GM20431 (cell line): ENCODE data around the gene FGD5.

Experiments used
- in situ Hi-C: fragments of 300-500 bp; cut with MseI, MboI; formaldehyde crosslinking; loops from one replicate; pipeline ENCODE4 v1.15.0; 2020; ENCODE audit warnings: low sequenced_read_pairs; ENCODE audit not compliant: unreplicated experiment

Gene FGD5

GRCh38 chr3:14845180-14845579 lies 26.4 kb downstream of the FGD5 start:
- in situ Hi-C loops: no loop called here

- in situ Hi-C loops: no loop called here
These were observed 27.1 kb downstream of the FGD5 start for GRCh38 chr3:14845826-14846225.

DNA sequence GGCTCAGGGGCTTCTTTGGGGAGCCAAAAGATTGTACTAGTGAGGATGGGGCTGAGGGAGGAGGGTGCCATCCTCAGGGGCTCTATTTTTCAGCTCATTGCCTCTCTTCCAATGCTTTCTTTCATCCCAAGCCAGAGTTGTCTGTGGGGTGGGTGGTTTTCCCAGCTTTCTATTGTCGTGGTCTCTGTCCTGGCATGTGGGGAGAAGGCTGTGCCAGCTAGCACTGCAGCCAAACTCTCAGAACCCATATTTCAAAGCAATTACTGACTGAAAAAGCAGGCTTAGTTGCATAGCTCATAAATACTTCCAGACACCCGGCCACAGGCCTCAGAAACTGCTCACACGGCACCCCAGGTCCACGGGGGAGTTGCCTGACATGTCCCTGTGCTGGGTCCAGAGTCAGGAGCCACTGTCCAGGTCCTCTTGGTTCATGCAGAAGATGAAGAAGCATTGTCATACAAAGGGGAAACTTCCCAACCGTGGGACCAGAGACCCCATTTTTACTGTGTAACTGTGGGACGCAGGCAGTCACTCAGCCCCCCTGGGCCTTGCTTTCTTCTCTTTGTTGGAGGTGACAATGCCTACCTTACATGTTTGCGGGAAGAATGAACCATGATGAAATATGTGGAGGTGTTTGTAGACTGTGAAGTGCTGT lies 27.6 kb downstream of the FGD5 start:
- in situ Hi-C loops: no loop called here

DNA sequence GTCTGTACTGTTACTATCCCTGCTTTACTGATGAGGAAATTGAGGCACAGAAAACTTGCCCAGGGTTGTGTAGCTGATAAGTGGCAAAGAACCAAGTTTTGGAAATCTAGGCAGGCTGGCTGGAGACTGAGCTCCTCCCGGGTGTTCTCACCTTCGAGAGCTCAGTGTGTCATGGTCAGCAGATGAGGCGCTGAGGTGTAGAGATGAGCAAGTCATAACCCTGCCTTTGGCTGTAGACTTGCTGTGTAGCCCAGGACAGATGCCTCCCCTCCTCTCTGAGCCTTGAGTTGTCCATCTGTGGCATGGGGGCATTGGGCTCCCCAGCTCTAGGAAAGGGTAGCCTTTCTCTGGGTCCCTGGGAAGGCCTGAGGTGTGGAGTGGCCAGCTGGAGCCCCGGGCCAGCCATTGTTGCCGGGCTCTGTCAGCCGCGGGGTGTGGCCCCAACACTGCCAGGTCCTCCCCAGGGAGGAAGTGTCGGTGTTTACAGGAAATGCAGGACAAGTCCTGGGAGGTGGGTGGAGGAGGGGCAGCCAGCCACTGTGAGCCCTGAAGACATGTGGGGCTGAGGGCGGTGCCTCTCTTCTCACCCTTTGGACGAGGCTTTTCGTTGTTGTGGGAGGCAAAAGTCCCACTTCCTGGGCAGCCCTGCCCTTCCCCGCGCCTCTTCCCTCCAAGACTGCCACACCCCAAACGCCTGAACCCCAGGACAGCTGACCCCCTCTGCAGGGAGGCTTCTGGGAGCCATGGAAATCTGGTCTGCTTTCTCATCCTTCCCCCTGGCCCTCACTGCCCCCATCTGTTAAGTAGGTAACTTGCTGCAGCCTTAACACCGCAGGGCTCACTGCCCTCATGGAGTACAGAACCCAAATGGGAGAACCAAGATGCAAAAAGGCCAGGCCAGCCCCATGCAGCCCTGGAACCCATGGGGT lies 29.1 kb downstream of the FGD5 start:
- in situ Hi-C loops: no loop called here

DNA sequence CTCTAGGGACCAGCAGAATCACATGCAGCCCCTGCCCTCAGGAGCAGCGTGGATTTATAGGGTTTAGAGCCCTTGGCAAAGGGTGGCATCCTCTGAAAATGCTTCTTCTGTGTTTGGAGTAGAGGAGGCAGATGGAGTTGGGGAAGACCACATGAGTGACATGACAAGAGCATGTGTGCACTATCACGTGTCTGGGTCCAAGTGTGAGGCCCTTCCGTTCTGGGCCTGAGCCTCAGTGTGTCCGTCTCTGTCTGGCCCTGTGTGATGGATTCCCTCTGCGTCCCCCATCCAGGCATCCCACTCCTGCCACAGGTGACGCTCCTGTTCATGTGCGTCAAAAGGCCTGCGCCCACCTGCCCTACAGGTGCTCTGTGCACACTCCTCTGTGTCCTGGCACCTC lies 30.1 kb downstream of the FGD5 start:
- in situ Hi-C loops: no loop called here

DNA sequence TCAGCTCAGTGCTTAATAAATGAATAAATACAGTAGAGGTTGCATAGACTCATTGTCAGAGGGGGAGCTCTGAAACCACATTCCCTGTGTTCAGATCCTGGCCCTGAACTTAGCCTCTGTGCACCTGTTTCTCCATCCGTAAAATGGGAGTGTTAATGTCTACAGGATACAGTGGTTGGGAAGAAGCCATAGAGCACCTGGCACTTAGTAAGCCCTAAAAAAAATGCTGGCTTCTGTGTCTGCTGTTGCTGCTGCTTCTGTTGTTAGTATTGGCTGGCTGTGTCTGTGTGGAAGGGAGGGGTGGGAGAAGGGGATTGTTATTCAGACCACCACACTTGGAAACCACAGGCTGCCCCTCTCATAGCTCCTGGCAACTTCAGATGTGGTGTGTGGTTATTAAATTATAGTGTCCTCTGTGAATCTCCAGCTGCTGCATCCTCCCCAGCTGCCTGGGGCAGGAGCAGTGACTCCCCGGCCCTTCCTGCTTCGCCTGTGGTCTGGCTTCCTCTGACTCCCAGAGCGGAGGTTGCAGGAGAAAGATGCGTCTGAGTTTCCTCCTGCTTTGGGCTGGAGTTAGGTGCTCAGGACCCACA lies 31.0 kb downstream of the FGD5 start:
- in situ Hi-C loops: no loop called here

GRCh38 chr3:14852058-14852594 lies 33.4 kb downstream of the FGD5 start:
- in situ Hi-C loops: no loop called here

DNA sequence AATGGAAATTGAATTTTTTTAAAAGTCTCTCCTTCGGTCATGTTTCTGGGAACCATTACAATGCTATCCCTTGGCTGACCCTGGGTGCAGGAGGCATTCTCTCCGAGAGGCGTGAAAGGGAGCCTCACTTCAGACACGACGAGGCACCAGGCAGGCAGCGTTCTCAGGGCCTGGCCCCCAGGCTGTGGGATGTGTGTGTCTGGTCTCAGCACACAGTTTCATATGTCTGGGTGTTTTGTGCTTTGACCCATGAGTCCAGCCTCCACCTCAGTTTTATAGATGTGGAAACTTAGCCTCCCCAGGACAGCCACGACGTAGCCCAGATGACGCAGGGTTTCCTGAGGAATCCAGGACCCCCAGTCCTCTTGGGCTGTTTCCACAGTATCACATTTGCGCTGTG lies 34.0 kb downstream of the FGD5 start:
- in situ Hi-C loops: no loop called here

- in situ Hi-C loops: no loop called here
These were observed 34.6 kb downstream of the FGD5 start for GRCh38 chr3:14853271-14853951.

- in situ Hi-C loops: no loop called here
These were observed 38.7 kb downstream of the FGD5 start for GRCh38 chr3:14857506-14857905.

- in situ Hi-C loops: no loop called here
These were observed 39.3 kb downstream of the FGD5 start for GRCh38 chr3:14858105-14858504.

- in situ Hi-C loops: no loop called here
These were observed 41.1 kb downstream of the FGD5 start for GRCh38 chr3:14859880-14860279.

GRCh38 chr3:14861031-14861430 lies 42.3 kb downstream of the FGD5 start:
- in situ Hi-C loops: no loop called here

GRCh38 chr3:14861446-14862302 lies 42.9 kb downstream of the FGD5 start:
- in situ Hi-C loops: no loop called here

DNA sequence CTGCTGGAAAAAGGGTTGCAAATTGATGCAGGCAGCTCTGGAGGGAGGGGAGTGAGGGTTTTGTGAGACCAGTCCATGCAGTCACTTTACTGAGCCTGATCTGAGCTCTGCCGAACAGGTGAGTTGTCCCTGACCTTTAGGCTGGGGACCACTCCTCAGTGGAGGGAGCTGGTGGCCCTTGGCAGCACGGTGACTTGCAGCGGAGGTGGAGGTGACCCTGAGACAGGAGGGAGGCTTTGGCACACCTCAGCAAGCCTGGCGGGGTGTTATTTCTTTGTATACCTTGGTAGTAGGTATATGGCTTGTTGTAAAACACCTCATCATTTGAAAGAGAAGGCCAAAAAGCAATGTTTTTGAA lies 43.5 kb downstream of the FGD5 start:
- in situ Hi-C loops: no loop called here

GRCh38 chr3:14862661-14863230 lies 44.0 kb downstream of the FGD5 start:
- in situ Hi-C loops: no loop called here

- in situ Hi-C loops: no loop called here
These were observed 44.8 kb downstream of the FGD5 start for GRCh38 chr3:14863333-14864100.

DNA sequence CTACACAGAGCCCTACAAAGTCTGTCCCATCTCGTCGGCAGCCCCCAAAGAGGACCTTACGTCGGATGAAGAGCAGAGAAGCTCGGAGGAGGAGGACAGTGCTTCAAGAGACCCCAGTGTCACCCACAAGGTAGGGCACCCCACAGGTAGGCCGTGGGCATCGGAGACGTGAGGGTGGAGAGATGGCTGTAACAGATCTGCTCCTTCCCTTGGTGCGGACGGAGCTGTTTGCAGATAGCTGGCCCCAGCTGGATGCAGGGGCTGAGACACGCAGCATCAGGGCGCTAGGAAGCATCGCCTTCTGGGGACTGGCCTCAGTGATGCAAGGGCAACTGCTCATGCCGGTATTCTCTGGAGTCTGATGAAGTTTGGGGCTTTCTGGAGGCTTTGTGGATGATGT lies 45.4 kb downstream of the FGD5 start:
- in situ Hi-C loops: no loop called here
